ENCODE measurements around the gene APPL2. TPM values are rescaled to one million over a fixed set of nuclear protein-coding genes. Genes with fewer than 3 reads are reported as not detected.

The APPL2 gene
- total RNA-seq, 4 donors from 2014 or later, result 48.6 to 97.9 (median 79.5) TPM

GRCh38 chr12:105272152-105272551, 36.2 kb upstream of the APPL2 start:
- H3K4me1 ChIP-seq, result peaks cover 0 to 17% (median 0%) of the 10 kb centered on the region in 4 donors
- no peak for TF ChIP-seq POLR2A (IDR thresholded peaks at IDR 0.05)
- H3K9me3 ChIP-seq, result no peaks in the 10 kb centered on the region
- H3K27ac ChIP-seq, result no peak overlapping the region
- 66 to 73% methylated on average over 3 of the region's 3 CpGs for WGBS, 2 donors
- H3K36me3 ChIP-seq, result no peaks in the 10 kb centered on the region
- no peak for DNase-seq (ENCODE audit: low spot score in 2 of 2)
- H3K4me3 ChIP-seq, result no peak overlapping the region
- H3K27me3 ChIP-seq, result no peaks in the 10 kb centered on the region

- DNase-seq (ENCODE audit: low spot score in 2 of 2), result no peak
- WGBS, 2 donors, result 64 to 86% methylated on average over 1 of the region's 1 CpG
- TF ChIP-seq EP300 (IDR thresholded peaks at IDR 0.05), result no peak
- no peak for TF ChIP-seq POLR2A (IDR thresholded peaks at IDR 0.05)
- no peak for TF ChIP-seq CTCF (IDR thresholded peaks at IDR 0.05)
Measured at GRCh38 chr12:105271364-105271763, 35.4 kb upstream of the APPL2 start.

GRCh38 chr12:105270671-105271255, 34.8 kb upstream of the APPL2 start:
- H3K4me1 ChIP-seq, result peaks cover 0 to 17% (median 0%) of the 10 kb centered on the region in 4 donors
- no peak overlapping the region for H3K4me3 ChIP-seq
- no peak for DNase-seq (ENCODE audit: low spot score in 2 of 2)
- TF ChIP-seq EP300 (IDR thresholded peaks at IDR 0.05), result no peak
- peak overlapping the region in 1 of 4 donors; percentile 6 for H3K27ac ChIP-seq
- WGBS, 2 donors, result 68 to 73% methylated on average over 4 of the region's 4 CpGs
- H3K27me3 ChIP-seq, result no peaks in the 10 kb centered on the region
- no peaks in the 10 kb centered on the region for H3K9me3 ChIP-seq
- no peaks in the 10 kb centered on the region for H3K36me3 ChIP-seq

More at GRCh38 chr12:105271364-105271763, 35.4 kb upstream of the APPL2 start:
- H3K36me3 ChIP-seq, result no peaks in the 10 kb centered on the region
- H3K4me3 ChIP-seq, result no peak overlapping the region
- H3K4me1 ChIP-seq, result peaks cover 0 to 17% (median 0%) of the 10 kb centered on the region in 4 donors
- no peaks in the 10 kb centered on the region for H3K9me3 ChIP-seq
- H3K27me3 ChIP-seq, result no peaks in the 10 kb centered on the region
- no peak overlapping the region for H3K27ac ChIP-seq

- Histone ChIP-seq H3K4me3 (no peak overlapping the region), H3K27ac (no peak overlapping the region), H3K9me3 (no peaks in the 10 kb centered on the region), H3K27me3 (no peaks in the 10 kb centered on the region), H3K36me3 (no peaks in the 10 kb centered on the region), H3K4me1 (peaks cover 0 to 17% (median 0%) of the 10 kb centered on the region in 4 donors)
- DNase-seq (ENCODE audit: low spot score in 2 of 2), result no peak
- 61 to 75% methylated on average over 4 of the region's 4 CpGs for WGBS, 2 donors
- TF ChIP-seq POLR2A (IDR thresholded peaks at IDR 0.05) (no peak), CTCF (IDR thresholded peaks at IDR 0.05) (no peak), EP300 (IDR thresholded peaks at IDR 0.05) (no peak)
Measured at GRCh38 chr12:105267711-105268110, 31.7 kb upstream of the APPL2 start.

- no peak for DNase-seq (ENCODE audit: low spot score in 2 of 2)
- no peak overlapping the region for H3K4me3 ChIP-seq
- TF ChIP-seq POLR2A (IDR thresholded peaks at IDR 0.05) (no peak), EP300 (IDR thresholded peaks at IDR 0.05) (no peak), CTCF (IDR thresholded peaks at IDR 0.05) (no peak)
- H3K27ac ChIP-seq, result no peak overlapping the region
- no peaks in the 10 kb centered on the region for H3K27me3 ChIP-seq
- H3K36me3 ChIP-seq, result no peaks in the 10 kb centered on the region
- 85 to 93% methylated on average over 4 of the region's 4 CpGs for WGBS, 2 donors
- no peaks in the 10 kb centered on the region for H3K9me3 ChIP-seq
- H3K4me1 ChIP-seq, result peaks cover 0 to 9% (median 0%) of the 10 kb centered on the region in 4 donors
Measured at GRCh38 chr12:105264771-105265170, 28.8 kb upstream of the APPL2 start.

GRCh38 chr12:105262461-105263184, 26.6 kb upstream of the APPL2 start:
- no peaks in the 10 kb centered on the region for H3K9me3 ChIP-seq
- no peak overlapping the region for H3K4me3 ChIP-seq
- WGBS, 2 donors, result 81 to 88% methylated on average over 6 of the region's 6 CpGs
- TF ChIP-seq POLR2A (IDR thresholded peaks at IDR 0.05), result no peak
- TF ChIP-seq EP300 (IDR thresholded peaks at IDR 0.05), result no peak
- H3K36me3 ChIP-seq, result no peaks in the 10 kb centered on the region
- no peak overlapping the region for H3K27ac ChIP-seq
- DNase-seq (ENCODE audit: low spot score in 2 of 2), result no peak
- no peaks in the 10 kb centered on the region for H3K27me3 ChIP-seq
- H3K4me1 ChIP-seq, result no peaks in the 10 kb centered on the region

Measured in tibial nerve (tissue), 4 donors.